ENCODE results near the gene SEMA3B. TPM values are rescaled to one million over a fixed set of nuclear protein-coding genes. Genes with fewer than 3 reads are reported as not detected.

The SEMA3B gene
- total and polyA plus RNA-seq, 5 donors from 2014 or later, result 1.7 TPM; not detected in 4

- no peak for ATAC-seq (ENCODE audit: low read depth in 2 of 2)
- peaks cover 6 to 90% (median 46%) of the 10 kb centered on the region in 4 donors for H3K4me1 Mint-ChIP-seq
- H3K4me3 Mint-ChIP-seq, result peak overlapping the region in 3 of 4 donors; percentile 35 to 85 (median 79)
- Histone ChIP-seq H3K36me3 (ENCODE audit: control insufficient read depth, insufficient read depth, low read length) (peaks cover 16% of the 10 kb centered on the region), H3K27me3 (ENCODE audit: control insufficient read depth, insufficient read depth, low read length) (no peaks in the 10 kb centered on the region), H3K27ac (ENCODE audit: insufficient read depth, low read length, poor library complexity, severe bottlenecking) (peak overlapping the region; percentile 90), H3K9me3 (ENCODE audit: control insufficient read depth in 2 of 2, low read length in 2 of 2) (no peaks in the 10 kb centered on the region), H3K4me1 (ENCODE audit: control insufficient read depth, insufficient read depth, low read length, poor library complexity, severe bottlenecking) (peaks cover 99% of the 10 kb centered on the region), H3K4me3 (ENCODE audit: low read depth, low read length) (peak overlapping the region; percentile 57)
- peaks cover 6% of the 10 kb centered on the region for H3K27me3 Mint-ChIP-seq
- peak overlapping the region; percentile 71 to 94 (median 79) for H3K27ac Mint-ChIP-seq
- peaks cover 5% of the 10 kb centered on the region for H3K36me3 Mint-ChIP-seq
- DNase-seq, result no peak
- H3K9me3 Mint-ChIP-seq, result peaks cover 0 to 2% (median 0%) of the 10 kb centered on the region in 7 donors
These were observed 23.6 kb upstream of the SEMA3B start for GRCh38 chr3:50245251-50245745.

GRCh38 chr3:50245831-50246516 is 23.0 kb upstream of the SEMA3B start:
- Mint-ChIP-seq H3K9me3 (peaks cover 0 to 2% (median 0%) of the 10 kb centered on the region in 7 donors), H3K27ac (peak overlapping the region; percentile 71 to 94 (median 87)), H3K27me3 (peaks cover 6% of the 10 kb centered on the region), H3K4me1 (peaks cover 6 to 90% (median 46%) of the 10 kb centered on the region in 4 donors), H3K4me3 (peak overlapping the region; percentile 79 to 86 (median 85)), H3K36me3 (peaks cover 6% of the 10 kb centered on the region)
- no peaks in the 10 kb centered on the region for H3K9me3 ChIP-seq (ENCODE audit: control insufficient read depth in 2 of 2, low read length in 2 of 2)
- H3K36me3 ChIP-seq (ENCODE audit: control insufficient read depth, insufficient read depth, low read length), result peaks cover 19% of the 10 kb centered on the region
- DNase-seq (peak; percentile 91 to 92 (median 92)), ATAC-seq (ENCODE audit: low read depth in 2 of 2) (peak; percentile 83 to 86)
- H3K4me1 ChIP-seq (ENCODE audit: control insufficient read depth, insufficient read depth, low read length, poor library complexity, severe bottlenecking), result peaks cover 99% of the 10 kb centered on the region
- H3K4me3 ChIP-seq (ENCODE audit: low read depth, low read length), result peak overlapping the region; percentile 57
- no peaks in the 10 kb centered on the region for H3K27me3 ChIP-seq (ENCODE audit: control insufficient read depth, insufficient read depth, low read length)
- peak overlapping the region; percentile 90 for H3K27ac ChIP-seq (ENCODE audit: insufficient read depth, low read length, poor library complexity, severe bottlenecking)

DNA sequence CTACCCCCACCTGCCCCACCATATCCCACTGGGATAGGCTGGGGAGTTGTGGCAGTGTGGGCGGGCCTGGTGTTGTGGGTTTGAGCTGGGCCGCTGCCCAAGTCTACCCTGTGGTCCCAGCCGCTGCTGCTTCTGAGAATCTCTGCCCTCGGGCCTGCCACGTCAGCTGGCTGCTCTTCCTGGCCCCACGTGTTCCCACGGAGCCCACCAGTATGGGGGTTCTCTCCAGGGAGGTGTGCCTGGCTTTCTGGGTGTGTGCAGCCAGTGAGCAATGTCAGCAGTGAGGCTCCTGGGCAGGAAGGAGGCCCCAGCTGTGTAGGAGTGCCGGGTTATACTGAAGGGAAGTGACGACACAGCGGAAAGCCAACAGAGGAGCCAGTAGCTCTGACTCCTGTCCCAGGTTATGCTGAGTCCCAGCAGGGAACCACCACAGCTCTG is 22.4 kb upstream of the SEMA3B start:
- peak overlapping the region; percentile 79 to 86 (median 85) for H3K4me3 Mint-ChIP-seq
- H3K9me3 ChIP-seq (ENCODE audit: control insufficient read depth in 2 of 2, low read length in 2 of 2), result no peaks in the 10 kb centered on the region
- peaks cover 6 to 90% (median 45%) of the 10 kb centered on the region in 4 donors for H3K4me1 Mint-ChIP-seq
- DNase-seq, result peak; percentile 71 to 92 (median 84)
- peaks cover 19% of the 10 kb centered on the region for H3K36me3 ChIP-seq (ENCODE audit: control insufficient read depth, insufficient read depth, low read length)
- peak; percentile 86 to 90 for ATAC-seq (ENCODE audit: low read depth in 2 of 2)
- H3K27me3 ChIP-seq (ENCODE audit: control insufficient read depth, insufficient read depth, low read length), result no peaks in the 10 kb centered on the region
- H3K4me3 ChIP-seq (ENCODE audit: low read depth, low read length), result peak overlapping the region; percentile 47
- peaks cover 99% of the 10 kb centered on the region for H3K4me1 ChIP-seq (ENCODE audit: control insufficient read depth, insufficient read depth, low read length, poor library complexity, severe bottlenecking)
- peak overlapping the region; percentile 87 to 94 (median 91) for H3K27ac Mint-ChIP-seq
- H3K27ac ChIP-seq (ENCODE audit: insufficient read depth, low read length, poor library complexity, severe bottlenecking), result peak overlapping the region; percentile 90
- peaks cover 0 to 2% (median 0%) of the 10 kb centered on the region in 7 donors for H3K9me3 Mint-ChIP-seq
- peaks cover 11% of the 10 kb centered on the region for H3K36me3 Mint-ChIP-seq
- peaks cover 6% of the 10 kb centered on the region for H3K27me3 Mint-ChIP-seq

GRCh38 chr3:50248387-50248786 is 20.6 kb upstream of the SEMA3B start:
- ATAC-seq (ENCODE audit: low read depth in 2 of 2), result no peak
- H3K27me3 ChIP-seq (ENCODE audit: control insufficient read depth, insufficient read depth, low read length), result no peaks in the 10 kb centered on the region
- H3K27ac ChIP-seq (ENCODE audit: insufficient read depth, low read length, poor library complexity, severe bottlenecking), result peak overlapping the region; percentile 50
- no peak for DNase-seq
- Mint-ChIP-seq H3K4me3 (no peak overlapping the region), H3K4me1 (peaks cover 6 to 75% (median 37%) of the 10 kb centered on the region in 4 donors), H3K27ac (peak overlapping the region in 1 of 3 donors; percentile 59), H3K27me3 (peaks cover 6% of the 10 kb centered on the region), H3K9me3 (peaks cover 0 to 2% (median 0%) of the 10 kb centered on the region in 7 donors), H3K36me3 (peaks cover 11% of the 10 kb centered on the region)
- no peak overlapping the region for H3K4me3 ChIP-seq (ENCODE audit: low read depth, low read length)
- H3K4me1 ChIP-seq (ENCODE audit: control insufficient read depth, insufficient read depth, low read length, poor library complexity, severe bottlenecking), result peaks cover 84% of the 10 kb centered on the region
- H3K9me3 ChIP-seq (ENCODE audit: control insufficient read depth in 2 of 2, low read length in 2 of 2), result no peaks in the 10 kb centered on the region
- H3K36me3 ChIP-seq (ENCODE audit: control insufficient read depth, insufficient read depth, low read length), result peaks cover 33% of the 10 kb centered on the region

DNA sequence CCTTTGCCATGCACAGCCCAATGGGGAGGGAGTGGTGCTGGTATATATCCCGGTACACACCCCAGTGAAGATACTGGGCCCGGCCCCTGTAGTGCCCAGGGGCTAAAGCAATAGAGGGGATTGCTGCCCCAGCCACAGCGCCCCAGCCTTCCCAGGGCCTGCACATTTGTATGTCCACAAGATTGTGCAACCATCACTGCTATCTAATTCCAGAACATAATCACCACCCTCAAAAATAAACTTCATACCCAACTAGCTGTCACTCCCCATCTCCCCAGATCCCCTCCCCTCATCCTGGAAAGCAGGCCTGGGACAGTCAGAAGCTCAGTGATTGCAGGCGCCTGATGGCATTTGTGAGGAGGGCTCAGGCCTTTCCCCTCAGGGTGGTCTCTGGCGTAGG is 19.5 kb upstream of the SEMA3B start:
- Mint-ChIP-seq H3K4me3 (peak overlapping the region in 1 of 4 donors; percentile 41), H3K36me3 (peaks cover 11% of the 10 kb centered on the region), H3K9me3 (no peaks in the 10 kb centered on the region), H3K27me3 (peaks cover 6% of the 10 kb centered on the region), H3K27ac (no peak overlapping the region), H3K4me1 (peaks cover 6 to 72% (median 32%) of the 10 kb centered on the region in 4 donors)
- DNase-seq (no peak), ATAC-seq (ENCODE audit: low read depth in 2 of 2) (no peak)
- Histone ChIP-seq H3K4me1 (ENCODE audit: control insufficient read depth, insufficient read depth, low read length, poor library complexity, severe bottlenecking) (peaks cover 76% of the 10 kb centered on the region), H3K27me3 (ENCODE audit: control insufficient read depth, insufficient read depth, low read length) (no peaks in the 10 kb centered on the region), H3K4me3 (ENCODE audit: low read depth, low read length) (no peak overlapping the region), H3K27ac (ENCODE audit: insufficient read depth, low read length, poor library complexity, severe bottlenecking) (no peak overlapping the region), H3K36me3 (ENCODE audit: control insufficient read depth, insufficient read depth, low read length) (peaks cover 39% of the 10 kb centered on the region), H3K9me3 (ENCODE audit: control insufficient read depth in 2 of 2, low read length in 2 of 2) (no peaks in the 10 kb centered on the region)

DNA sequence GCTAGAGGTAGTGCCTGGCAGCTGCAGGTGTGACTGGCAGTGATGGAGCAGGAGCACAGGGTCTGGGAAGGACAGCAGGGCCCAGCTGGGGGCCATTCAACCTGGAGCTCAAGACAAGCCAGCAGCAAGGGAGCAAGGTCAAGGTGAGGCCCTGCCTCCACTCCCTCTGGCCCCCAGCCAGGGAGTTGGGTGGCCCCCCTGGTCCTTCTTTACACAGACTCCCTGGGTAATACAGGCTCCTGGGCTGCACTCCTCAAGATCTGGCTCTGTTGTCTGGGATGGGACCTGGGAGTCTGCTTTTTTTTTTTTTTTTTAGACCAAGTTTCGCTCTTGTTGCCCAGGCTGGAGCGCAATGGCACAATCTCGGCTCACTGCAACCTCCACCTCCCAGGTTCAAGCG is 18.4 kb upstream of the SEMA3B start:
- Histone ChIP-seq H3K4me1 (ENCODE audit: control insufficient read depth, insufficient read depth, low read length, poor library complexity, severe bottlenecking) (peaks cover 66% of the 10 kb centered on the region), H3K9me3 (ENCODE audit: control insufficient read depth in 2 of 2, low read length in 2 of 2) (no peaks in the 10 kb centered on the region), H3K27ac (ENCODE audit: insufficient read depth, low read length, poor library complexity, severe bottlenecking) (no peak overlapping the region), H3K36me3 (ENCODE audit: control insufficient read depth, insufficient read depth, low read length) (peaks cover 48% of the 10 kb centered on the region), H3K27me3 (ENCODE audit: control insufficient read depth, insufficient read depth, low read length) (no peaks in the 10 kb centered on the region), H3K4me3 (ENCODE audit: low read depth, low read length) (no peak overlapping the region)
- Mint-ChIP-seq H3K27me3 (peaks cover 6% of the 10 kb centered on the region), H3K4me3 (peak overlapping the region in 2 of 4 donors; percentile 44 to 60), H3K27ac (peak overlapping the region in 2 of 3 donors; percentile 59 to 62), H3K9me3 (no peaks in the 10 kb centered on the region), H3K4me1 (peaks cover 6 to 62% (median 26%) of the 10 kb centered on the region in 4 donors), H3K36me3 (peaks cover 11% of the 10 kb centered on the region)
- ATAC-seq (ENCODE audit: low read depth in 2 of 2) (no peak), DNase-seq (no peak)

DNA sequence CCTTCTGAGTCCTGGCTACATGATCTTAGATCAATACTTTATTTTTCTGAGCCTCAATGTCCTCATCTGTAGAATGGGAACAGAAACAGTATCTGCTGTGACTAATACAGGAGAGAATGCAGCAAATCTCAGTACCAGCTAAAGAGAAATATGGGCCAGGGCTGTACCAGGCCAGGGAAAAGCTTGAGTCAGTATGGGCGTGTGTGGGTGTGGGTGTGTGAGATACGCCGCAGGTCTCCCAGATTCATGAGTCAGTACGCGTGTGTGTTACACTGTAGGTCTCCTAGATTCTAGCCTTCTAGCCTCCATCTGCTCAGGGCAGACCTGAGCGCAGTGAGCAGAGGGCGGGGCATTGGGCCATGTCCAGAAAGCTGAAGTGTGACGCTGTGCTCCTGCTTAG is 17.7 kb upstream of the SEMA3B start:
- Histone ChIP-seq H3K27me3 (ENCODE audit: control insufficient read depth, insufficient read depth, low read length) (no peaks in the 10 kb centered on the region), H3K4me1 (ENCODE audit: control insufficient read depth, insufficient read depth, low read length, poor library complexity, severe bottlenecking) (peaks cover 59% of the 10 kb centered on the region), H3K27ac (ENCODE audit: insufficient read depth, low read length, poor library complexity, severe bottlenecking) (no peak overlapping the region), H3K4me3 (ENCODE audit: low read depth, low read length) (no peak overlapping the region), H3K9me3 (ENCODE audit: control insufficient read depth in 2 of 2, low read length in 2 of 2) (no peaks in the 10 kb centered on the region), H3K36me3 (ENCODE audit: control insufficient read depth, insufficient read depth, low read length) (peaks cover 53% of the 10 kb centered on the region)
- Mint-ChIP-seq H3K27ac (peak overlapping the region in 2 of 3 donors; percentile 51 to 76), H3K27me3 (peaks cover 6% of the 10 kb centered on the region), H3K4me1 (peaks cover 6 to 55% (median 22%) of the 10 kb centered on the region in 4 donors), H3K4me3 (peak overlapping the region in 2 of 4 donors; percentile 60 to 90), H3K9me3 (no peaks in the 10 kb centered on the region), H3K36me3 (peaks cover 11% of the 10 kb centered on the region)
- no peak for DNase-seq
- ATAC-seq (ENCODE audit: low read depth in 2 of 2), result no peak

Measured in CD4-positive, CD25-positive, alpha-beta regulatory T cell (primary cell).